A549 (cell line): ENCODE results near the gene RAN. TPM values are rescaled to one million over a fixed set of nuclear protein-coding genes. Genes with fewer than 3 reads are reported as not detected.

ENCODE experiments used
- ATAC-seq, 2 experiments: fragments of 200-7000 bp in 1 of 2; fragments of >200 bp in 1 of 2; cut with Nextera tagmentation in 1 of 2; cut with Tn5 transposase in 1 of 2; 3 replicates each; pipeline versions ENCODE4 v1.8.0 to v1.9.1; 2018 to 2020; ENCODE audit warnings: mild to moderate bottlenecking in 1 of 2, moderate library complexity in 1 of 2
- CTCF ChIA-PET: fragments of 300-600 bp; sonication (Branson Sonifier 250); formaldehyde crosslinking; extraction: SDS; loops from one replicate; lab custom pipeline; 2021; ENCODE audit warnings: antibody characterized with exemption, inconsistent platforms; lab: Yijun Ruan, JAX
- POLR2A ChIA-PET: fragments of 350-600 bp; formaldehyde crosslinking; extraction: SDS; loops from one replicate; lab custom pipeline; 2021; ENCODE audit warnings: antibody characterized with exemption, inconsistent platforms; lab: Yijun Ruan, JAX
- DNase-seq, 2 experiments: peaks; one replicate each; pipeline versions ENCODE4 v3.0.0 to v3.0.0-alpha.2; 2011 to 2016; ENCODE audit warnings: low read depth in 1 of 2, low spot score in 1 of 2
- FAIRE-seq: peaks from 2 replicates; lab custom pipeline; 2011; peaks lifted over from hg19 to GRCh38; lab: Jason Lieb, UNC
- H3K27ac ChIP-seq, 2 experiments: fragments of >200 bp; sonication (Bioruptor Twin); formaldehyde crosslinking; 3 replicates each; pipeline ENCODE4 v1.5.1; 2016 to 2017
- H3K4me1 ChIP-seq: fragments of >200 bp; sonication (Bioruptor Twin); formaldehyde crosslinking; 3 replicates; pipeline ENCODE4 v1.6.1; 2016
- H3K4me2 ChIP-seq: fragments of >200 bp; sonication (Bioruptor Twin); formaldehyde crosslinking; 3 replicates; pipeline ENCODE4 v1.6.1; 2016
- H3K4me3 ChIP-seq: fragments of >200 bp; sonication (Bioruptor Twin); formaldehyde crosslinking; 3 replicates; pipeline ENCODE4 v1.5.1; 2016
- H3K9me3 ChIP-seq: fragments of >200 bp; sonication (Bioruptor Twin); formaldehyde crosslinking; 3 replicates; pipeline ENCODE4 v1.6.1; 2016
- BCL3 ChIP-seq: fragments of >200 bp; sonication (Bioruptor Twin); formaldehyde crosslinking; IDR thresholded peaks from 3 replicates; pipeline ENCODE4 v1.6.1; 2016
- CEBPB ChIP-seq, 2 experiments: fragments of >200 bp in 1 of 2; sonication (Bioruptor Twin) in 1 of 2; formaldehyde crosslinking in 1 of 2; IDR thresholded peaks; 2 replicates each; pipeline ENCODE4 v1.6.1; 2012 to 2016
- EHF ChIP-seq: fragments of 250-450 bp; sonication (Bioruptor Pico); IDR thresholded peaks from 2 replicates; pipeline ENCODE4 v1.5.0; 2020; ENCODE audit warnings: mild to moderate bottlenecking
- EHMT2 ChIP-seq: fragments of 200-600 bp; sonication (generic); IDR thresholded peaks from 2 replicates; pipeline ENCODE4 v1.6.1; 2016; ENCODE audit warnings: antibody characterized with exemption, low read depth, mild to moderate bottlenecking, moderate library complexity
- ELK1 ChIP-seq: fragments of 150-350 bp; IDR thresholded peaks from 2 replicates; pipeline ENCODE4 v1.6.1; 2014; ENCODE audit warnings: low read depth, mild to moderate bottlenecking, low read length
- ESRRA ChIP-seq: fragments of 150-350 bp; IDR thresholded peaks from 2 replicates; pipeline ENCODE4 v1.6.1; 2014; ENCODE audit warnings: mild to moderate bottlenecking, low read length, borderline replicate concordance
- FOXS1 ChIP-seq: fragments of 250-450 bp; sonication (Bioruptor Pico); IDR thresholded peaks from 2 replicates; pipeline ENCODE4 v1.5.0; 2020; ENCODE audit warnings: mild to moderate bottlenecking, moderate library complexity
- HDAC2 ChIP-seq: fragments of 200-600 bp; sonication (generic); IDR thresholded peaks from 2 replicates; pipeline ENCODE4 v1.6.1; 2016
- HOXA7 ChIP-seq: fragments of 250-450 bp; sonication (Bioruptor Pico); IDR thresholded peaks from 2 replicates; pipeline ENCODE4 v1.5.0; 2020; ENCODE audit warnings: mild to moderate bottlenecking, moderate library complexity
- HOXB13 ChIP-seq: fragments of 250-450 bp; sonication (Bioruptor Pico); IDR thresholded peaks from 2 replicates; pipeline ENCODE4 v1.5.0; 2020; ENCODE audit warnings: low read depth, mild to moderate bottlenecking, moderate library complexity
- HOXB5 ChIP-seq: fragments of 250-450 bp; sonication (Bioruptor Pico); IDR thresholded peaks from 2 replicates; pipeline ENCODE4 v1.5.0; 2020; ENCODE audit warnings: mild to moderate bottlenecking, moderate library complexity
- JUN ChIP-seq, 2 experiments: fragments of >200 bp; sonication (Bioruptor Twin); formaldehyde crosslinking; IDR thresholded peaks; 2 replicates in 1 of 2; 3 replicates in 1 of 2; pipeline ENCODE4 v1.6.1; 2016 to 2017
- JUNB ChIP-seq: fragments of >200 bp; sonication (Bioruptor Twin); formaldehyde crosslinking; IDR thresholded peaks from 2 replicates; pipeline ENCODE4 v1.6.1; 2016
- MAX ChIP-seq: IDR thresholded peaks from 2 replicates; pipeline ENCODE4 v1.6.1; 2012
- NR3C1 ChIP-seq: fragments of >200 bp; sonication (Bioruptor Twin); formaldehyde crosslinking; IDR thresholded peaks from 3 replicates; pipeline ENCODE4 v1.6.1; 2017
- PBX3 ChIP-seq: IDR thresholded peaks from 2 replicates; pipeline ENCODE4 v1.6.1; 2012
- POLR2A ChIP-seq: IDR thresholded peaks from 2 replicates; pipeline ENCODE4 v1.6.1; 2012; ENCODE audit warnings: mild to moderate bottlenecking, low read length
- POLR2AphosphoS2 ChIP-seq: conservative IDR thresholded peaks from 2 replicates; pipeline ENCODE4 v1.6.1; 2012; ENCODE audit warnings: low read length, improper control_type of control experiment, inconsistent platforms
- RAD21 ChIP-seq, 2 experiments: fragments of >200 bp in 1 of 2; sonication (Bioruptor Twin) in 1 of 2; formaldehyde crosslinking in 1 of 2; IDR thresholded peaks in 1 of 2; conservative IDR thresholded peaks in 1 of 2; 2 replicates in 1 of 2; 3 replicates in 1 of 2; pipeline ENCODE4 v1.6.1; 2012 to 2018; ENCODE audit warnings: inconsistent platforms in 1 of 2
- RCOR1 ChIP-seq: fragments of 150-350 bp; IDR thresholded peaks from 2 replicates; pipeline ENCODE4 v1.6.1; 2014; ENCODE audit warnings: antibody characterized with exemption, low read length, low read depth
- RFX5 ChIP-seq: fragments of 450-650 bp; IDR thresholded peaks from 2 replicates; pipeline ENCODE4 v1.7.1; 2014; ENCODE audit warnings: antibody characterized with exemption, mild to moderate bottlenecking, moderate library complexity
- RNF2 ChIP-seq: fragments of 200-600 bp; sonication (generic); IDR thresholded peaks from 2 replicates; pipeline ENCODE4 v1.6.1; 2016; ENCODE audit warnings: low read depth, mild to moderate bottlenecking, antibody characterized with exemption, moderate library complexity, borderline replicate concordance
- SMC3 ChIP-seq: fragments of >200 bp; sonication (Bioruptor Twin); formaldehyde crosslinking; IDR thresholded peaks from 3 replicates; pipeline ENCODE4 v1.6.1; 2018; ENCODE audit warnings: inconsistent platforms
- ZFP36 ChIP-seq: fragments of 450-650 bp; IDR thresholded peaks from 2 replicates; pipeline ENCODE4 v1.6.1; 2014; ENCODE audit warnings: borderline replicate concordance; ENCODE audit not compliant: partially characterized antibody
- WGBS: methylation state at CpG from one replicate; pipeline ENCODE4 v1.1.6; 2017; ENCODE audit errors: missing lambda C conversion rate; 5-methylcytosine and 5-hydroxymethylcytosine counted together
- polyA plus RNA-seq, 4 experiments: library from polyadenylated mRNA; depleted of rRNA in 3 of 4; stranded (reverse); fragments of >200 nt; fragmentation: RNase III in 1 of 4; extraction: RNeasy Plus Mini Kit Qiagen cat#74134 plus additional on column Dnase treatment in 1 of 4; gene quantifications; 2 replicates in 3 of 4; 3 replicates in 1 of 4; pipeline ENCODE4 v1.2.3, GENCODE V29; 2011 to 2017
- TF ChIP-seq, protein P1 (sequence below): fragments of 200-600 bp; sonication (generic); IDR thresholded peaks from 2 replicates; pipeline ENCODE4 v1.6.1; 2016; ENCODE audit warnings: antibody characterized with exemption, mild to moderate bottlenecking, moderate library complexity
- TF ChIP-seq, protein P2 (sequence below): fragments of >200 bp; sonication (Bioruptor Twin); formaldehyde crosslinking; IDR thresholded peaks from 3 replicates; pipeline ENCODE4 v1.5.1; 2016

Gene RAN
- polyA plus RNA-seq, 2 of the 4 experiments (the other 2 are of a cell fraction): 1,941 to 3,303 TPM

GRCh38 chr12:130856088-130856487 lies 15.8 kb upstream of the RAN start:
- no peaks in the 10 kb centered on the region for H3K4me1 ChIP-seq
- FAIRE-seq (no peak), DNase-seq (no peak), ATAC-seq (no peak)
- H3K9me3 ChIP-seq: peaks cover 16% of the 10 kb centered on the region
- no peak overlapping the region for H3K4me3 ChIP-seq
- no peak for TF ChIP-seq NR3C1
- TF ChIP-seq ESRRA: no peak
- no peak for TF ChIP-seq PBX3
- no peak for TF ChIP-seq SMC3
- no peak for TF ChIP-seq RFX5
- no peak for TF ChIP-seq ZFP36
- no peak for TF ChIP-seq EHF (CRISPR knock-in tag)
- TF ChIP-seq BCL3: no peak
- no peak for TF ChIP-seq JUNB
- TF ChIP-seq CEBPB (IDR thresholded peaks at IDR 0.05): no peak
- TF ChIP-seq POLR2AphosphoS2: no peak
- TF ChIP-seq, protein P1, sequence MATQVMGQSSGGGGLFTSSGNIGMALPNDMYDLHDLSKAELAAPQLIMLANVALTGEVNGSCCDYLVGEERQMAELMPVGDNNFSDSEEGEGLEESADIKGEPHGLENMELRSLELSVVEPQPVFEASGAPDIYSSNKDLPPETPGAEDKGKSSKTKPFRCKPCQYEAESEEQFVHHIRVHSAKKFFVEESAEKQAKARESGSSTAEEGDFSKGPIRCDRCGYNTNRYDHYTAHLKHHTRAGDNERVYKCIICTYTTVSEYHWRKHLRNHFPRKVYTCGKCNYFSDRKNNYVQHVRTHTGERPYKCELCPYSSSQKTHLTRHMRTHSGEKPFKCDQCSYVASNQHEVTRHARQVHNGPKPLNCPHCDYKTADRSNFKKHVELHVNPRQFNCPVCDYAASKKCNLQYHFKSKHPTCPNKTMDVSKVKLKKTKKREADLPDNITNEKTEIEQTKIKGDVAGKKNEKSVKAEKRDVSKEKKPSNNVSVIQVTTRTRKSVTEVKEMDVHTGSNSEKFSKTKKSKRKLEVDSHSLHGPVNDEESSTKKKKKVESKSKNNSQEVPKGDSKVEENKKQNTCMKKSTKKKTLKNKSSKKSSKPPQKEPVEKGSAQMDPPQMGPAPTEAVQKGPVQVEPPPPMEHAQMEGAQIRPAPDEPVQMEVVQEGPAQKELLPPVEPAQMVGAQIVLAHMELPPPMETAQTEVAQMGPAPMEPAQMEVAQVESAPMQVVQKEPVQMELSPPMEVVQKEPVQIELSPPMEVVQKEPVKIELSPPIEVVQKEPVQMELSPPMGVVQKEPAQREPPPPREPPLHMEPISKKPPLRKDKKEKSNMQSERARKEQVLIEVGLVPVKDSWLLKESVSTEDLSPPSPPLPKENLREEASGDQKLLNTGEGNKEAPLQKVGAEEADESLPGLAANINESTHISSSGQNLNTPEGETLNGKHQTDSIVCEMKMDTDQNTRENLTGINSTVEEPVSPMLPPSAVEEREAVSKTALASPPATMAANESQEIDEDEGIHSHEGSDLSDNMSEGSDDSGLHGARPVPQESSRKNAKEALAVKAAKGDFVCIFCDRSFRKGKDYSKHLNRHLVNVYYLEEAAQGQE: no peak
- no peak for TF ChIP-seq HDAC2
- TF ChIP-seq RAD21 (conservative IDR thresholded peaks at IDR 0.05 in 1 of 2, IDR thresholded peaks at IDR 0.05 in 1 of 2): no peak
- H3K27ac ChIP-seq: no peak overlapping the region
- ChIA-PET POLR2A (no interaction called here), CTCF (no interaction called here)
- 43% methylated on average over 4 of the region's 4 CpGs for WGBS
- no peak overlapping the region for H3K4me2 ChIP-seq

DNA sequence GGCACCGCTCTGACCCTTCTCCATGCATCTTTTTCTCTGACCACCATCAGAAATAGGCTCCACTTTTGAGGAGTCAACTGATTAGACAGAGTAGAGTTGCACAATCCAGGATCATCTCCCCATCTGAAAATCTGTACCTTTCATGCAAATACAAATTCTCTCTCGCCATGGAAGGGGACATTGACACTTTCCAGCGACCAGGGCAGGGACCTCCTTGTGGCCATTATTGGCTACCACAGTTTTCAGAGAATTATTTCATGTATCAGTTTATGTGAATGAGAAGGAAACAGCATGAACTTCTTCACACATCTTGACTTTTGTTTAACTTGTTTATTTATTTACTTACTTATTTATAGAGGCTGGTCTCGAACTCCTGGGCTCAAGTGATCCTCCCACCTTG lies 13.8 kb upstream of the RAN start:
- H3K4me2 ChIP-seq: no peak overlapping the region
- 38% methylated on average over 4 of the region's 4 CpGs for WGBS
- no peak for FAIRE-seq
- H3K9me3 ChIP-seq: peaks cover 22% of the 10 kb centered on the region
- ChIA-PET POLR2A (no interaction called here), CTCF (no interaction called here)
- DNase-seq: no peak
- no peak overlapping the region for H3K4me3 ChIP-seq
- TF ChIP-seq ZFP36 (no peak), HOXB13 (CRISPR knock-in tag) (no peak), EHF (CRISPR knock-in tag) (no peak), RNF2 (no peak), MAX (no peak), FOXS1 (CRISPR knock-in tag) (no peak), ELK1 (no peak), EHMT2 (no peak), RFX5 (no peak), HOXB5 (CRISPR knock-in tag) (no peak), HOXA7 (no peak), HDAC2 (no peak), JUN (IDR thresholded peaks at IDR 0.05) (no peak), CEBPB (IDR thresholded peaks at IDR 0.05) (no peak), POLR2A (no peak), RCOR1 (no peak)
- TF ChIP-seq, protein P2, sequence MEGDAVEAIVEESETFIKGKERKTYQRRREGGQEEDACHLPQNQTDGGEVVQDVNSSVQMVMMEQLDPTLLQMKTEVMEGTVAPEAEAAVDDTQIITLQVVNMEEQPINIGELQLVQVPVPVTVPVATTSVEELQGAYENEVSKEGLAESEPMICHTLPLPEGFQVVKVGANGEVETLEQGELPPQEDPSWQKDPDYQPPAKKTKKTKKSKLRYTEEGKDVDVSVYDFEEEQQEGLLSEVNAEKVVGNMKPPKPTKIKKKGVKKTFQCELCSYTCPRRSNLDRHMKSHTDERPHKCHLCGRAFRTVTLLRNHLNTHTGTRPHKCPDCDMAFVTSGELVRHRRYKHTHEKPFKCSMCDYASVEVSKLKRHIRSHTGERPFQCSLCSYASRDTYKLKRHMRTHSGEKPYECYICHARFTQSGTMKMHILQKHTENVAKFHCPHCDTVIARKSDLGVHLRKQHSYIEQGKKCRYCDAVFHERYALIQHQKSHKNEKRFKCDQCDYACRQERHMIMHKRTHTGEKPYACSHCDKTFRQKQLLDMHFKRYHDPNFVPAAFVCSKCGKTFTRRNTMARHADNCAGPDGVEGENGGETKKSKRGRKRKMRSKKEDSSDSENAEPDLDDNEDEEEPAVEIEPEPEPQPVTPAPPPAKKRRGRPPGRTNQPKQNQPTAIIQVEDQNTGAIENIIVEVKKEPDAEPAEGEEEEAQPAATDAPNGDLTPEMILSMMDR: no peak
- H3K27ac ChIP-seq: no peak overlapping the region
- H3K4me1 ChIP-seq: no peaks in the 10 kb centered on the region
- ATAC-seq: no peak
